Left ventricle myocardium inferior (tissue), 1 donor: ENCODE results near the gene PTPRR. TPM values are rescaled to one million over a fixed set of nuclear protein-coding genes. Genes with fewer than 3 reads are reported as not detected.

Experiments
- DNase-seq: peaks from one replicate; pipeline ENCODE4 v3.0.0-alpha.2; 2020
- H3K27ac ChIP-seq: fragments of 200-600 bp; replicated peaks from 2 replicates; pipeline ENCODE4 v1.8.0; 2021
- H3K27me3 ChIP-seq: fragments of 200-600 bp; 2 replicates; pipeline ENCODE4 v1.8.0; 2021; ENCODE audit warnings: low read depth
- H3K36me3 ChIP-seq: fragments of 200-600 bp; 2 replicates; pipeline ENCODE4 v1.8.0; 2021
- H3K4me1 ChIP-seq: fragments of 200-600 bp; 2 replicates; pipeline ENCODE4 v1.8.0; 2021
- H3K4me3 ChIP-seq: fragments of 200-600 bp; 2 replicates; pipeline ENCODE4 v1.8.0; 2021; ENCODE audit warnings: mild to moderate bottlenecking, moderate library complexity
- H3K9me3 ChIP-seq: fragments of 200-600 bp; replicated peaks from 2 replicates; pipeline ENCODE4 v1.8.0; 2021
- CTCF ChIP-seq: fragments of 200-600 bp; IDR thresholded peaks from 2 replicates; pipeline ENCODE4 v1.8.0; 2021; ENCODE audit warnings: antibody characterized with exemption, mild to moderate bottlenecking, borderline replicate concordance
- intact Hi-C: fragments of 100-400 bp; cut with micrococcal nuclease; formaldehyde crosslinking; loops from one replicate; pipeline ENCODE4 v1.11.0; 2022
- total RNA-seq: library from RNA; stranded (reverse); fragmentation: NEBNext Ultra II Directional; extraction: Animal tissue kit (Norgen Biotek cat#: 25700); gene quantifications from one replicate; pipeline ENCODE4 v1.2.1, GENCODE V29; 2021
- donor health status: DM: no; HTN: yes; CAD: no; lungs with severe emphysema.

The PTPRR gene
- total RNA-seq, 1 donor from 2014 or later = 1.3 TPM

- Histone ChIP-seq H3K27ac (no peak overlapping the region), H3K27me3 (no peaks in the 10 kb centered on the region), H3K4me3 (no peak overlapping the region), H3K4me1 (no peaks in the 10 kb centered on the region), H3K36me3 (no peaks in the 10 kb centered on the region), H3K9me3 (peaks cover 12% of the 10 kb centered on the region)
- DNase-seq = no peak
- no peak for TF ChIP-seq CTCF
- intact Hi-C loops = no loop called here
These were observed 44.9 kb downstream of the PTPRR start for GRCh38 chr12:70875628-70876027.

GRCh38 chr12:70854881-70855568, 65.5 kb downstream of the PTPRR start:
- no peak for TF ChIP-seq CTCF
- no peak overlapping the region for H3K27ac ChIP-seq
- intact Hi-C loops = no loop called here

DNA sequence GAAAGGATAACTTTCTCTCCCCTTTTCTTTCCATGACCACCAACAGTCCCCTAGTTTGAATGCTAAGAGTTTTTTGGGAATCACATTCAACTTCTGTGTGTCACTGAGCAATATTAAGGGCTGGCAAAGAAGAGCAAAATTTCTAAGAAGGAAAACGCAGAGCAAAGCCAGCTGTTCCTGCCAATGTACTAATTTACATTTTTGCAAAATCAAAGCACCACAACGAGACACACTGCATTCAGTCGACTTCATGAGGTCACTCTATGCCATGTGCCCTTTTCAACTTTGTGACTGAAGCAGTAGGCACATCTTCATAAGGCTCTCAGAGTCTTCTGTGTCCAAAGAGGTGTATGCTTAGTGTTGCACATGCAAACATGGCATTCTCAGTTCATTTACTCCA, 66.4 kb downstream of the PTPRR start:
- Histone ChIP-seq H3K9me3 (no peaks in the 10 kb centered on the region), H3K27me3 (no peaks in the 10 kb centered on the region), H3K4me3 (no peak overlapping the region), H3K27ac (no peak overlapping the region), H3K36me3 (no peaks in the 10 kb centered on the region), H3K4me1 (peaks cover 6% of the 10 kb centered on the region)
- no peak for DNase-seq
- intact Hi-C loops = no loop called here
- TF ChIP-seq CTCF = no peak

More at GRCh38 chr12:70854881-70855568, 65.5 kb downstream of the PTPRR start:
- Histone ChIP-seq H3K4me1 (no peaks in the 10 kb centered on the region), H3K9me3 (no peaks in the 10 kb centered on the region), H3K4me3 (no peak overlapping the region), H3K36me3 (no peaks in the 10 kb centered on the region), H3K27me3 (no peaks in the 10 kb centered on the region)
- no peak for DNase-seq

- no peak for TF ChIP-seq CTCF
- no peaks in the 10 kb centered on the region for H3K27me3 ChIP-seq
- intact Hi-C loops = no loop called here
- H3K4me3 ChIP-seq = no peak overlapping the region
- H3K9me3 ChIP-seq = no peaks in the 10 kb centered on the region
- peaks cover 6% of the 10 kb centered on the region for H3K4me1 ChIP-seq
- no peak for DNase-seq
- H3K27ac ChIP-seq = peak overlapping the region; percentile 20
- H3K36me3 ChIP-seq = no peaks in the 10 kb centered on the region
These were observed 67.2 kb downstream of the PTPRR start for GRCh38 chr12:70853326-70853725.

DNA sequence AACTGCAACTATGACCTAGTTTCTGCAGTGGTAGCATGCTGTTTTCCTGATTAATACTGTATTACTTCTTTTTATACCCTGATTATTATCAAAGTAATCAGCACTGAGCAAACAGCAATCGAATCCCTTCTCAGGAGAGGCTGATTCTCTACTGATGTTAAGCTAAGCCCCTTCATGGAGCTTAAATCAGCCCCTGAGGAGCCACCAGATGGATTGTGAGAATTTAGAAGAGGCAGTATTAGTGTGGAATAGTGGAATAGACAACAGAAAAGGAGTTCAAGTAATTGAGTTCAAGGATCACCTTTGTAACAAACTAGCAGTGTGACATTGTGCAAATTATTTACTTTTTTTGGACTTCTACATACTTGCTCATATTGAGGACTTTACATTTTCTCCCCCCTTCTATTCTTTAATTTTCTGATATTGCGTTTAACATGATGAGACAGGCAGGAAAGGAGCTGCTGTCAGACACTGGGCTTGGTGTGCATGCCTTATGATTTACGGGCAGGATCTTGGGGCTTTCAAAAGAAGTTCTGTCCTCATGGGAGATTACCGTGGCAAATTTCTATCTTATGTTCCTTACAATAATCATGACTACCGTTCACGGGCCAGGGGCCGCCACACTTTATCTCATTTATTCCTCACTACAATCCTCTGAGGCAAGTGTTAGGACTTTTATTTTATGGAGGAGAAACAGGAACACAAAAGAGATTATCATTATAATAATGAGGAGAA, 68.0 kb downstream of the PTPRR start:
- Histone ChIP-seq H3K4me3 (no peak overlapping the region), H3K27ac (no peak overlapping the region), H3K27me3 (no peaks in the 10 kb centered on the region), H3K36me3 (no peaks in the 10 kb centered on the region), H3K9me3 (no peaks in the 10 kb centered on the region), H3K4me1 (peaks cover 6% of the 10 kb centered on the region)
- intact Hi-C loops = no loop called here
- no peak for DNase-seq
- TF ChIP-seq CTCF = no peak
